ENCODE data around the gene ABCA1.

The ABCA1 gene

DNA sequence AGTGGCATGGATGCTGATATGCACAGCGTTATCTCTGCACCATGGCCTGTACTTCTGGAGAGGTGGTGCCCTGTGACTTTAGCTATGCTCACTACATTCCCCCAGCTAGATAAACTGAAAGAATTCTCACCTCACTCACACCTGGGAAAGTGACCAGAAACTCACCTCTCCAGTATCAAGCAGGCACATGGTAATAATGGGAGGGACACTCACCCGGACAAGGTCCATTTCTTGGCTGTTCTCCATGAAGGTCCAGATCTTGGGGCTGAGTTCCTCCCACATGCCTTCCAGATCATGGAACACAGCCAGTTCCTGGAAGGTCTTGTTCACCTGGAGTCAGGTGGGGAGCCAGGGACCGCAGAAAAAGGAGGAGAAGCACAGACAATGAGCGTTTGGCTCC is 91.2 kb downstream of the ABCA1 start:
- Histone ChIP-seq H3K9ac (ENCODE audit: low read depth, low read length) (no peak overlapping the region), H3K4me1 (ENCODE audit: insufficient read depth, low read length) (no peaks in the 10 kb centered on the region), H3K27ac (ENCODE audit: low read depth, low read length) (no peak overlapping the region), H3K27me3 (ENCODE audit: insufficient read depth, low read length) (no peaks in the 10 kb centered on the region), H3K36me3 (ENCODE audit: insufficient read depth, low read length) (peaks cover 36% of the 10 kb centered on the region; the same call in 1 of the 2 replicates), H3K4me3 (ENCODE audit: low read length) (no peak overlapping the region), H3K9me3 (ENCODE audit: insufficient read depth, low read depth, low read length) (no peaks in the 10 kb centered on the region)
- 98% methylated on average over 4 of the region's 4 CpGs for WGBS

DNA sequence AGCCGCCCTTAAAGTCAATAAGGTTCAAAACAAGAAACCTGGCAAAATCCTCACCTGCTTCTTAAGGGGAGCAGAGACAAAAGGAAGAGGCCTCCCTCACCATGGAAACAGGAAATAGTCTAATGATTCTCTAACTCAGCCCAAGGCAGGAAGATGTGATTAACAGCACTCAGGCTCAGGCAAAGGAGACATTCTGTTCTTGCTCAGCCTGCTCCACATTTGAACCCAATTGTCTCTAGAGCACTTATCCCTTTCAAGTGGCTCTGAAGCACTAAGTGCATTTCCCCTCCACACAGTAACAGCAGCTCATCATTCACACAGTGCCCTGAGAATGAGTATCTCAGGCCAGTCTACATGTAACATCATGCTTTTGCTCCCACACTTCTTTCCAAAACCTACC is 91.7 kb downstream of the ABCA1 start:
- no peak overlapping the region for H3K27ac ChIP-seq (ENCODE audit: low read depth, low read length)
- H3K9me3 ChIP-seq (ENCODE audit: insufficient read depth, low read depth, low read length), result no peaks in the 10 kb centered on the region
- peaks cover 41% of the 10 kb centered on the region for H3K36me3 ChIP-seq (ENCODE audit: insufficient read depth, low read length)
- no peak overlapping the region for H3K9ac ChIP-seq (ENCODE audit: low read depth, low read length)
- no peaks in the 10 kb centered on the region for H3K27me3 ChIP-seq (ENCODE audit: insufficient read depth, low read length)
- no peaks in the 10 kb centered on the region for H3K4me1 ChIP-seq (ENCODE audit: insufficient read depth, low read length)
- H3K4me3 ChIP-seq (ENCODE audit: low read length), result no peak overlapping the region
- WGBS, result 80% methylated on average over 1 of the region's 1 CpG

DNA sequence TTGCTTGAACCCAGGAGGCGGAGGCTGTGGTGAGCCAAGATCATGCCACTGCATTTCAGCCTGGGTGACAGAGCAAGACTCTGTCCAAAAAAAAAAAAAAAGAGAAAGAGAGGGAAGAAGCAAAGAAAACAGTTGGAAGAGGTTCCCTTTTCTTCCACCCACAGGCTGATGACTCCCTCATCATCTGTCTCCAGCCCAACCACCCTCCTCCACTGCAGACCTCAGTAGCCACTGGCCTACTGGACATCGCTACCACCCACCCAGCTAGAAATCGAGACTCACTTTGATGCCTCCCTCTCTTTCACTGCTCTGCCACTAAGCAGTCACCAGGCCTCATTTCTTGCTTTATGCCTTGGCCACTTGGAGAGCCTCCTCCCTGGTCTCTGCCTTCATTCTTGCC is 92.8 kb downstream of the ABCA1 start:
- H3K36me3 ChIP-seq (ENCODE audit: insufficient read depth, low read length), result peaks cover 45% of the 10 kb centered on the region

DNA sequence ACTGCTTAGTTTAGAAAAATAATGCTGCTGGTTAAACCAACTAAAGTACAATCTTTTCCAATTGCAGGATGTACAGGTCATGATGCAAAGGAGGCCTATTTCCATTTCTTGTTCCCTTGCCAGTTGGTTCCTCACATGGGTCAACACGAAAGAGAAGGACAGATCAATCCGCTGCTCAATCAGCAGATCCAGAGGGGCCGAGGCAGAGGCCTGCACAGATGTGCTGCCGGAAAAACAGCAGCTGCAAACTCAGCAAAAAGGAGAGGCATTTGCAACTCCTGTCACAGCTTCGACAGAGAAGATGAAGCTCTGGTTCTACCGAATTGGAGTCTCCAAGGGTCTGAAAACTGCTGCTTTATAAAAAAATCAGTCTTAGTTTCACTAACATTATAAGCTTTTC is 94.3 kb downstream of the ABCA1 start:
- peaks cover 45% of the 10 kb centered on the region for H3K36me3 ChIP-seq (ENCODE audit: insufficient read depth, low read length)
- H3K9ac ChIP-seq (ENCODE audit: low read depth, low read length), result no peak overlapping the region
- no peak overlapping the region for H3K4me3 ChIP-seq (ENCODE audit: low read length)
- no peak overlapping the region for H3K27ac ChIP-seq (ENCODE audit: low read depth, low read length)
- no peaks in the 10 kb centered on the region for H3K4me1 ChIP-seq (ENCODE audit: insufficient read depth, low read length)
- WGBS, result 92% methylated on average over 6 of the region's 6 CpGs
- no peaks in the 10 kb centered on the region for H3K27me3 ChIP-seq (ENCODE audit: insufficient read depth, low read length)
- H3K9me3 ChIP-seq (ENCODE audit: insufficient read depth, low read depth, low read length), result no peaks in the 10 kb centered on the region

More for the DNA sequence above, 92.8 kb downstream of the ABCA1 start:
- no peak overlapping the region for H3K27ac ChIP-seq (ENCODE audit: low read depth, low read length)
- no peak overlapping the region for H3K9ac ChIP-seq (ENCODE audit: low read depth, low read length)
- 96% methylated on average over 3 of the region's 3 CpGs for WGBS
- H3K4me1 ChIP-seq (ENCODE audit: insufficient read depth, low read length), result no peaks in the 10 kb centered on the region
- no peak overlapping the region for H3K4me3 ChIP-seq (ENCODE audit: low read length)
- H3K27me3 ChIP-seq (ENCODE audit: insufficient read depth, low read length), result no peaks in the 10 kb centered on the region
- no peaks in the 10 kb centered on the region for H3K9me3 ChIP-seq (ENCODE audit: insufficient read depth, low read depth, low read length)

DNA sequence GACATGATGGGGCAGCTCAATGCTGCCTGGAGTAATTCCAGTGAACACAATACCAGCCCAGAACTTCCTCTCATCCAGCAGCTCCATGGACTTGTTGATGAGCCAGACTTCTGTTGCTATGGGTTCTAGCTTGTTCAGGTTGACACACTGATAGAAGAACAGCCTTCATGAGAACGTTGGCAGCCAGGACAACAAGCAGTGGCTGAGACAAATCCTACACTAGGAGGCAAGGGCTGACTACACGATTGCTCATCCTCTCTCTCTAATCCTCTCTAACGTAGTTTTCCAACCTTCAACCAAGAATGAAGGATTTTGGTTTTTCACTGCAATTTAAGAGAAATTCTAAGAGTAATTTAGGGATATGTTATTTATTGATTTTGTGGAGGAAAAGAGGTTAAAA is 96.3 kb downstream of the ABCA1 start:
- Histone ChIP-seq H3K4me1 (ENCODE audit: insufficient read depth, low read length) (no peaks in the 10 kb centered on the region), H3K27ac (ENCODE audit: low read depth, low read length) (no peak overlapping the region), H3K9ac (ENCODE audit: low read depth, low read length) (no peak overlapping the region), H3K9me3 (ENCODE audit: insufficient read depth, low read depth, low read length) (no peaks in the 10 kb centered on the region), H3K4me3 (ENCODE audit: low read length) (no peak overlapping the region), H3K27me3 (ENCODE audit: insufficient read depth, low read length) (no peaks in the 10 kb centered on the region), H3K36me3 (ENCODE audit: insufficient read depth, low read length) (peaks cover 56% of the 10 kb centered on the region)
- 94% methylated on average over 3 of the region's 3 CpGs for WGBS

DNA sequence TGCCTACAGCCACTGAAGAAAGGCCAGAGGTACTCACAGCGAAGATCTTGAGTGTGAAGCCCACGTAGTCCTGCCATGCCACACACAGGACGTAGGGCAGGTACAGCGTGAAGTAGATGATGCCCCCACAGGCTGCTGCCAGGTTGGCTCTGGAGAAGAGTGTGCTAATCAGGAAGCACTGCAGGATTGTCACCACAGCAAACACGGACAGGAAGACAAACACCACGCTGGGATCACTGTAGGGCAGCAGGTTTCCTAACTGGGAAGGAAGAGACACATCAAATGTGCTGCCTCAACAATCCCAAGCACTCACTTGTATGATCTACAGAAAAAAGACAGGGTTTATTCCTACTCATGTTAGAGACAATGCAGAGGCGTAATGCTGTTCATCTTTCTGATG is 101.0 kb downstream of the ABCA1 start:
- Histone ChIP-seq H3K9me3 (ENCODE audit: insufficient read depth, low read depth, low read length) (no peaks in the 10 kb centered on the region), H3K36me3 (ENCODE audit: insufficient read depth, low read length) (peaks cover 77% of the 10 kb centered on the region), H3K9ac (ENCODE audit: low read depth, low read length) (no peak overlapping the region), H3K27me3 (ENCODE audit: insufficient read depth, low read length) (no peaks in the 10 kb centered on the region), H3K4me3 (ENCODE audit: low read length) (no peak overlapping the region), H3K4me1 (ENCODE audit: insufficient read depth, low read length) (no peaks in the 10 kb centered on the region), H3K27ac (ENCODE audit: low read depth, low read length) (no peak overlapping the region)
- WGBS, result 89% methylated on average over 7 of the region's 7 CpGs

DNA sequence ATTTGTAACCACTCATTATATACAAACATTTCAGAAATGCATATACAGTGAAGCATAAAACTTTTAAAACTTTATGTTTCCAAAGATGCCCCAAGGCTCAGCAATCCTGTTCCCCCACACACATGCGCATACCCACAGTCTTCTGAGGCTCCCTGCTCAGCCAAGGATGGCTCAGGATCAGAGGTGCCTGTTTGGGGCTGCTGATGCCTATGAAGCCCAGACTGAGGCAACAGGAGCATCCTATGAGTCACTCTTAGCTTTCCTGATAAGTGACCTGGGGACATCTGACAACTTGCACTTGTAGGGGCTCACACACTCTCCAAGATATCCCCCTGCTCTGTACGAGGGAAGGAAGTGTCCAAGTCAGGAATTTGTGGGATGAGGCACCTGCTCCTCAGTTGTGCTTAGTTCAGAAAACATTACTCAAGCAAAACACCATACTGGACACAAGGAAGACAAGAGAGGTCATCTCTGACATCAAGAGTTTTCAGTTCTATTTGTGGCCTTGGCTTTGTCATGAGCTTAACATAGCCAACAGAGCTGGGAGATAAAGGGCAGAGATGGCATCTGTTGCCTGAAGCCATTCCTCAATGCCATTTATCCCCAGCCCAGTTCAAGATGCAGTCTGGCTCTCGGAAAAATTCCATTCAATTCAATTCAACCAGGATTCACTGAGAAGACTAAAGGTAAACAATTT is 101.7 kb downstream of the ABCA1 start:
- no peak overlapping the region for H3K9ac ChIP-seq (ENCODE audit: low read depth, low read length)
- no peak overlapping the region for H3K27ac ChIP-seq (ENCODE audit: low read depth, low read length)
- H3K36me3 ChIP-seq (ENCODE audit: insufficient read depth, low read length), result peaks cover 76% of the 10 kb centered on the region
- no peaks in the 10 kb centered on the region for H3K9me3 ChIP-seq (ENCODE audit: insufficient read depth, low read depth, low read length)
- no peaks in the 10 kb centered on the region for H3K27me3 ChIP-seq (ENCODE audit: insufficient read depth, low read length)
- no peak overlapping the region for H3K4me3 ChIP-seq (ENCODE audit: low read length)
- no peaks in the 10 kb centered on the region for H3K4me1 ChIP-seq (ENCODE audit: insufficient read depth, low read length)
- WGBS, result 91% methylated on average over 3 of the region's 3 CpGs

DNA sequence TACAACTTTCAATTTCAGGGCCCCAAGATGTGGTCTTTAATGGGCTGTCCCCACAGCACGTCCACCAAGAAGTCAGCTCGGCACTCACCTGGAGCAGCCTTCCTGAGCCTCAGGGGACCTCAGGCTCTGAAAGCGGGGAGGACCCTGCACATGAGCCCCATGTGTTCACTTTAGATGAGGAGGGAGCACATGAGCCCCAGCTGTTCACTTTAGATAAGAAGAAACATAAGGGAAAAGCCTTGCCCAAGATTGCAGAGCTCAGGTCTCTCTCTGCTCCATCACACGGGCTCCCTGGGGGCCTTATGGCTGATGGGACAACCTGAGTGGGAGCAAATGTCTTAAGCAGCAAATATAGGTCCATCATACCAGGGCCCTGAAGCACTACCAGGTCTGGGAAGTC is 107.6 kb downstream of the ABCA1 start:
- H3K9ac ChIP-seq (ENCODE audit: low read depth, low read length), result no peak overlapping the region
- peaks cover 80% of the 10 kb centered on the region for H3K36me3 ChIP-seq (ENCODE audit: insufficient read depth, low read length)
- WGBS, result 96% methylated on average over 4 of the region's 4 CpGs
- H3K4me1 ChIP-seq (ENCODE audit: insufficient read depth, low read length), result no peaks in the 10 kb centered on the region
- no peaks in the 10 kb centered on the region for H3K9me3 ChIP-seq (ENCODE audit: insufficient read depth, low read depth, low read length)
- no peak overlapping the region for H3K4me3 ChIP-seq (ENCODE audit: low read length)
- no peak overlapping the region for H3K27ac ChIP-seq (ENCODE audit: low read depth, low read length)
- H3K27me3 ChIP-seq (ENCODE audit: insufficient read depth, low read length), result no peaks in the 10 kb centered on the region

DNA sequence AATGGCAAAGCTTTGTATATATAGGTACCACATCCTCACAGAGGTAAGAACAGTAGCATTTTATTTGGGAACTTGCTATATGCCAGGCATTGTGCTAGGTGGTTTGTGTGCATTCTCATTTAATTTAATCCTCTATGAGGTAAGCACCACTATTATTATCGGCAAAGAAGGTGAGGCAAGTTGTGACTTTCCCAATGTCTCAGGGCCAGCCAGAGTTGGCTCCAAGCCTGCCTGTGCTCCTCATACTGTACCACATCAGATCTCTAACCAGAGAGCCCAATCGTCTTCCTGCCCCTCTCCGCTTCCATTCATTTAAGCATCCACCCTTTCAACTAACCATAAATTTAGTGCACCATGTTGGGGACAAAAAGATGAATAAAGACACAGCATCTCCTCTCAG is 108.9 kb downstream of the ABCA1 start:
- H3K36me3 ChIP-seq (ENCODE audit: insufficient read depth, low read length), result peaks cover 76% of the 10 kb centered on the region
- WGBS, result 94% methylated on average over 3 of the region's 3 CpGs

DNA sequence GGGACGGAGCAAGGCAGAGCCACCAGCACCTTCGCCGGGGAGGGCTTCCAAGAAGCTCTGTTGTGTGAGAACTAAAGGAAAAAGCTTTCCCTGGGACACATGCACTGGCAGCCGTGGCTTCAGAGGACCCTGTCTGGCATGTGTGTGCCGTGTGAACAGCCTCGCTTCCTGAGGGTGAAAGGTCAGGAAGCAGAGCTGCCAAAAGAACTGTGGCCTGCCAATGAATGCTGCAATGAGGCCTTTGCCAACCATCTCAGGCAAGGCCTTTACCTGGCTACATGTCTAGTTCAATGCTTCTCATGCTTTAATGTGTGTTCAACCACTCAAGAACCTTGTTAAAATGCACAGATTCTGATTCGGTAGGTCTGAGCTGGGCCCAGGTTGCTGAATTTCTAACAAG is 110.5 kb downstream of the ABCA1 start:
- Histone ChIP-seq H3K27me3 (ENCODE audit: insufficient read depth, low read length) (no peaks in the 10 kb centered on the region), H3K9ac (ENCODE audit: low read depth, low read length) (no peak overlapping the region), H3K27ac (ENCODE audit: low read depth, low read length) (no peak overlapping the region), H3K36me3 (ENCODE audit: insufficient read depth, low read length) (peaks cover 73% of the 10 kb centered on the region), H3K9me3 (ENCODE audit: insufficient read depth, low read depth, low read length) (no peaks in the 10 kb centered on the region), H3K4me1 (ENCODE audit: insufficient read depth, low read length) (no peaks in the 10 kb centered on the region), H3K4me3 (ENCODE audit: low read length) (no peak overlapping the region)
- whole genome bisulfite sequencing, result 93% methylated on average over 7 of the region's 7 CpGs

More for the DNA sequence above, 108.9 kb downstream of the ABCA1 start:
- H3K27ac ChIP-seq (ENCODE audit: low read depth, low read length), result no peak overlapping the region
- H3K4me3 ChIP-seq (ENCODE audit: low read length), result no peak overlapping the region
- no peaks in the 10 kb centered on the region for H3K27me3 ChIP-seq (ENCODE audit: insufficient read depth, low read length)
- H3K9ac ChIP-seq (ENCODE audit: low read depth, low read length), result no peak overlapping the region; the same call in 1 of the 2 replicates
- no peaks in the 10 kb centered on the region for H3K9me3 ChIP-seq (ENCODE audit: insufficient read depth, low read depth, low read length)
- no peaks in the 10 kb centered on the region for H3K4me1 ChIP-seq (ENCODE audit: insufficient read depth, low read length)

DNA sequence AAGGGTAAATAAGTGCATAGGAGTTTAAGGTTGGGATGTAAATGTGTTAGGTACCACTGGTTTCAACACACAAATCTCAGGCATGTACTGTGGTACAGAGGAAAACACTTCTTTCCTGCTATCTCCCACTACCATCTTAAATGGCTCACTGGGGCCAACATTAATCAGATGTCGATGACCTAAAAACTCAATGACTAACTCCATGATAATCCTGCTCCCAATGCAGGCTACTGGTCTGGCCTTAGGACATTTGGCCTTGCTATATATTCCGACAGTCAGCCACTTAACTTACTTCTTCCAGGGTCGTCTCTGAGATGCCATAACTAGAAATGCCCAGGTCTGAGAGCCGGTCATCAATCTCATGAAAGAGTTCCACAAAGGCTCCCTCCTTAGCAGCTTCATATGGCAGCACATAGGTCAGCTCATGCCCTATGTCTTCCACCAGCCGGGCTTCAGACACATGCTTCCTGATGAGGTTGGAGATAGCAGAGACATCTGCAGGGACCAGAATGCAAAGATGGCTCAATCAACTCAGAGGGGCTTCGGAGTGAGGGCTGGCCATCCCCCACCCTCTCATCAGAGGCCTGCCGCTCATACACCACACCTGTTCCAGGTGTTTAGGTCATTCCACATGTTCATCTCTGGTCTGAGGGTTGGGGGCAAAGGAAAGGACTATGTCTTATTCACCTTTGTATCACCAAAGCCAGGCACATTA is 111.9 kb downstream of the ABCA1 start:
- no peak overlapping the region for H3K9ac ChIP-seq (ENCODE audit: low read depth, low read length)
- H3K9me3 ChIP-seq (ENCODE audit: insufficient read depth, low read depth, low read length), result no peaks in the 10 kb centered on the region
- no peak overlapping the region for H3K4me3 ChIP-seq (ENCODE audit: low read length)
- 95% methylated on average over 7 of the region's 7 CpGs for WGBS
- H3K27me3 ChIP-seq (ENCODE audit: insufficient read depth, low read length), result no peaks in the 10 kb centered on the region
- peaks cover 72% of the 10 kb centered on the region for H3K36me3 ChIP-seq (ENCODE audit: insufficient read depth, low read length)
- no peaks in the 10 kb centered on the region for H3K4me1 ChIP-seq (ENCODE audit: insufficient read depth, low read length)
- H3K27ac ChIP-seq (ENCODE audit: low read depth, low read length), result no peak overlapping the region
